AG09319 (cell line): ENCODE data around the gene NAGA.

Experiments used
- DNase-seq: peaks from one replicate; pipeline ENCODE4 v3.0.0-alpha.2; 2010; ENCODE audit warnings: low read depth; ENCODE audit errors: extremely low read depth
- TF ChIP-seq, protein P1 (sequence below): IDR thresholded peaks from 2 replicates; pipeline ENCODE4 v1.5.1; 2011; ENCODE audit warnings: low read depth, mild to moderate bottlenecking, inconsistent platforms, low read length, moderate library complexity

NAGA gene

DNA sequence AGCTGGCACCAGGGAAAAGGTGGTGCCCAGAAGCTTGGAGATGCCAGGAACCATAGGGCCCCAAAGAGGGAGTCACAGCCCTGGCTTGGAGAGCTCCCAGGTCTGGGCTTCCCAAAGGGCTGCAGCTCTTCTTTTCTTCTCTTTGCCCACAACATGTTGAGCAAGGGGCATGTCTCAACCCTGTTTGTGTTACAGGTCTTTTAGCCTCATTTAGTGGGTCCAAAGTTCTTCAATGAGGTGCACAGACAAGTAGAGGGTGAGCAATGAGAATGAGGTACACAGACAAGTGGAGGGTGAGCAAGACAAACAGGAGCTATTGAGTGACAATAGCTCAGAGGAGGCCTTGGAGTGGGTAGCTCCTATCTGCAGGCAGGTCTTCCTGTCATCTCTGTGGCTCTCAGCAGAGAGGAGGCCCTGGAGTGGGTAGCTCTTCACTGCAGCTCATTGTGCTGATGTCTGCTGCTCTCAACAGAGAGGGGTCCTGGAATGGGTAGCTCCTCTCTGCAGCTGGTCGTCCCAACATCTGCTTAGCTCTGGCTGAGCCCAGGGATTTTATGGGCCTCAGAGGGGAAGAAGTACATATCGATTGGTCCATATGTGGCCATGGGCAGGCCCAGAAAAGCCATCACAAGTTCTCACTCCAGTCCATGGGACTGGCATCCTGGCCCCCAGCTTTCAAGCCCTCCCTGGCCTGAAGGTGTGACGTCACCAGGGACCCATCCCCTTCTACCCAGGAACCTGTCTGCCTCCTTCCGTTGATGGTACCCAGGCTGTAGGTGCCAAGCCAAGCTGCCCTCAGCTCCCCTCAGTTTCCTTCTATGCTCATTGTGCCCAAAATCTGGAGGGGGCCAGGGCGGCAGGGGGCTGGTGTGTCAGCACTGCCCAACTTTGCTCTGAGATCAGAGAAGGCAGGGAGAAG lies 37.1 kb downstream of the NAGA start:
- DNase-seq, result no peak
- TF ChIP-seq, protein P1, sequence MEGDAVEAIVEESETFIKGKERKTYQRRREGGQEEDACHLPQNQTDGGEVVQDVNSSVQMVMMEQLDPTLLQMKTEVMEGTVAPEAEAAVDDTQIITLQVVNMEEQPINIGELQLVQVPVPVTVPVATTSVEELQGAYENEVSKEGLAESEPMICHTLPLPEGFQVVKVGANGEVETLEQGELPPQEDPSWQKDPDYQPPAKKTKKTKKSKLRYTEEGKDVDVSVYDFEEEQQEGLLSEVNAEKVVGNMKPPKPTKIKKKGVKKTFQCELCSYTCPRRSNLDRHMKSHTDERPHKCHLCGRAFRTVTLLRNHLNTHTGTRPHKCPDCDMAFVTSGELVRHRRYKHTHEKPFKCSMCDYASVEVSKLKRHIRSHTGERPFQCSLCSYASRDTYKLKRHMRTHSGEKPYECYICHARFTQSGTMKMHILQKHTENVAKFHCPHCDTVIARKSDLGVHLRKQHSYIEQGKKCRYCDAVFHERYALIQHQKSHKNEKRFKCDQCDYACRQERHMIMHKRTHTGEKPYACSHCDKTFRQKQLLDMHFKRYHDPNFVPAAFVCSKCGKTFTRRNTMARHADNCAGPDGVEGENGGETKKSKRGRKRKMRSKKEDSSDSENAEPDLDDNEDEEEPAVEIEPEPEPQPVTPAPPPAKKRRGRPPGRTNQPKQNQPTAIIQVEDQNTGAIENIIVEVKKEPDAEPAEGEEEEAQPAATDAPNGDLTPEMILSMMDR, result no peak

DNA sequence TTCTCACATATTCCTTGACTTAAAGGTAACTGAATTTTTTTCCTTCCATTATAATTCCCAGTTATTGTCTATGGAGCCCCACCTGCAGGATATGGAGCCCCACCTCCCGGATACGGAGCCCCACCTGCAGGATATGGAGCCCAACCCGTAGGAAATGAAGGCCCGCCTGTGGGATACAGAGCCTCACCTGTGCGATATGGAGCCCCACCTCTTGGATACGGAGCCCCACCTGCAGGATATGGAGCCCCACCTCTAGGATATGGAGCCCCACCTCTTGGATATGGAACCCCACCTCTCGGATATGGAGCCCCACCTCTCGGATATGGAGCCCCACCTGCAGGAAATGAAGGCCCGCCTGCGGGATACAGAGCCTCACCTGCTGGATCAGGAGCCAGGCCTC lies 43.9 kb downstream of the NAGA start:
- no peak for DNase-seq
- TF ChIP-seq, protein P1, result no peak

DNA sequence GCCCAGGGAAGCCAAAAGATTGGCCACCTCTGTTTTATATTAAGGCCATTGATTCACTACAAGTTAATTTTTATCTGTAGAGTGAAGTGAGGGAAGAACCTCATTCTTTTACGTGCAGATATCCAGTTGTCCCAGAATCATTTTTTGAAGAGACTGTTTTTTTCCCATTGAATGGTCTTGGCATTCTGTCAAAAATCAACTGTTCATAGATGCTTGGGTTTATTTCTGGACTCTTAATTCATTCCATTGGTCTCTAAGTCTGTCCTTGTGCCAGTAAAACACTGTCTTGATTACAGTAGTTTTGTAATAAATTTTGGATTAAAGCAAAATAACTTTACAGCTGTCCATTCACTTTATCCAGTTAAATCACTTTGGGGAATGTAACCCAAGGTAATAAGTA lies 45.2 kb downstream of the NAGA start:
- no peak for DNase-seq
- TF ChIP-seq, protein P1, result no peak

DNA sequence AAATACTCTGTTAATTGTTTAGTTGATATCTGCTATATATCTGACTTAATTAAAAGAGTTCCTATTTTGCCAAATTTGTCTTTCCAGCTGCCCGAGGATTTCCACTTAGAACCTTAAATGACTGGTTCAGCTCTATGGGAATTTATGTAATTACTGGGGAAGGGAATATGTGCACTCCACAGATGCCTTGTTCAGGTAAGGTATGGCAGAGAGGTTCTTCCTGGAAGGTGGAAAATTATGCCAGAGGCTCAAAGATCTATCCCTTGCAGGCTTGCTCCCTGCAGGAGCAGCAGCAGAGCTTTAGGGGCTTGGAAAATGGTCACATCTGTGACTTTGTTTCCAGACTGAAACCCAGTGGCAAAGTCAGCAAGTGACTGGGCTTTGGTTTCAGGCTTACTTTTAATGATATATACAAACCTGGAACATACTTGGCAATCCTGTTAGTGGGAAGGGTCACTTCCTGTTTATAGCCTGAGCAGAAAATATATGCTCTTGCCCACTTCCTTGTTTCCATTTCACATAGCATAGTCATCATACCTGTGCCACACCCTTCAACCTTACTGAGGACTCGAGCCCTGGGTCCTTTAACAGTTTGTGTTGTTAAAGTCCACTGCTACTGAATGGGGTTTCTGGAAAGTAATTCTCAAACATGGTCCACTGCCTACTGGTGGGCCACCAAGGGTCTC lies 48.3 kb downstream of the NAGA start:
- TF ChIP-seq, protein P1, result no peak
- DNase-seq, result no peak

- TF ChIP-seq, protein P1, result no peak
- DNase-seq, result no peak
Measured at GRCh38 chr22:42021571-42021970, 49.0 kb downstream of the NAGA start.

- no peak for DNase-seq
- TF ChIP-seq, protein P1, result no peak
Measured at GRCh38 chr22:42018224-42018623, 52.4 kb downstream of the NAGA start.

DNA sequence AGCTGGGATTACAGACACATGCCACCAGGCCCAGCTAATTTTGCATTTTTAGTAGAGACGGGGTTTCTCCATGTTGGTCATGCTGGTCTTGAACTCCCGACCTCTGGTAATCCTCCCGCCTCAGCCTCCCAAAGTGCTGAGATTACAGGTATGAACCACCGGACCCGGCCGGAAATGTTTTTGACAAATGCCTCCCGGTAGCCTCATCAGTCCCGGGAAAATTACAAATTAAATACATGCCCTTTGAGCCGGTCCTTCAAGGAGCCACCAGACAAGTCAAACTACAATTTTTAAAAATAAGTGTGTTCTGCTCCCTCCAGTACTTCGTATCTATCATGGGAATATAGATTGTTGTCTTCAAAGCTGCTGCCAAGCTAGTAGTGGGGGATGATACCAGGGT lies 54.5 kb downstream of the NAGA start:
- TF ChIP-seq, protein P1, result no peak
- DNase-seq, result no peak
